DOHH2 (cell line): ENCODE data around the gene TRAPPC2L.

Experiments
- H3F3A ChIP-seq: fragments of 200-600 bp; sonication (generic), shearing (Covaris generic); 2 replicates; pipeline ENCODE4 v1.6.0; 2016; ENCODE audit warnings: antibody characterized with exemption, mild to moderate bottlenecking; ENCODE audit not compliant: control insufficient read depth, insufficient read depth
- H3K27ac ChIP-seq: fragments of 200-600 bp; sonication (generic); 2 replicates; pipeline ENCODE4 v1.5.1; 2014; ENCODE audit warnings: low read depth, mild to moderate bottlenecking, low read length, moderate library complexity
- H3K27me3 ChIP-seq: fragments of 200-600 bp; sonication (generic); 2 replicates; pipeline ENCODE4 v1.6.1; 2014; ENCODE audit warnings: mild to moderate bottlenecking, low read length, mixed read lengths; ENCODE audit not compliant: control insufficient read depth
- H3K36me3 ChIP-seq: fragments of 200-600 bp; sonication (generic); 2 replicates; pipeline ENCODE4 v1.6.1; 2014; ENCODE audit warnings: mild to moderate bottlenecking, low read length, moderate library complexity, mixed read lengths; ENCODE audit not compliant: control insufficient read depth
- H3K4me1 ChIP-seq: fragments of 200-600 bp; sonication (generic); 2 replicates; pipeline ENCODE4 v1.6.1; 2014; ENCODE audit warnings: mild to moderate bottlenecking, low read length, mixed read lengths; ENCODE audit not compliant: control insufficient read depth
- H3K4me2 ChIP-seq: fragments of 200-600 bp; sonication (generic); 2 replicates; pipeline ENCODE4 v1.6.0; 2014; ENCODE audit warnings: mild to moderate bottlenecking, low read length, moderate library complexity
- H3K4me3 ChIP-seq: fragments of 200-600 bp; sonication (generic); 2 replicates; pipeline ENCODE4 v1.5.1; 2014; ENCODE audit warnings: mild to moderate bottlenecking, low read length, mixed read lengths
- H3K79me2 ChIP-seq: fragments of 200-600 bp; sonication (generic); 2 replicates; pipeline ENCODE4 v1.6.1; 2014; ENCODE audit warnings: mild to moderate bottlenecking, low read length, mixed read lengths; ENCODE audit not compliant: control insufficient read depth
- H3K9me2 ChIP-seq: fragments of 200-600 bp; sonication (generic); replicated peaks from 2 replicates; pipeline ENCODE4 v1.6.1; 2014; ENCODE audit warnings: mild to moderate bottlenecking, low read length, mixed read lengths; ENCODE audit not compliant: control insufficient read depth
- H3K9me3 ChIP-seq: fragments of 200-600 bp; sonication (generic); 2 replicates; pipeline ENCODE4 v1.6.1; 2014; ENCODE audit warnings: antibody characterized with exemption, low read length, mixed read lengths; ENCODE audit not compliant: control insufficient read depth, insufficient read depth
- H4K20me1 ChIP-seq: fragments of 200-600 bp; sonication (generic); 2 replicates; pipeline ENCODE4 v1.6.0; 2014; ENCODE audit warnings: low read depth, mild to moderate bottlenecking, antibody characterized with exemption, low read length, moderate library complexity; ENCODE audit not compliant: control insufficient read depth, insufficient read depth
- EZH2phosphoT487 ChIP-seq: fragments of 200-600 bp; sonication (generic); IDR thresholded peaks from 2 replicates; pipeline ENCODE4 v1.6.1; 2017; ENCODE audit warnings: borderline replicate concordance, mild to moderate bottlenecking, antibody characterized with exemption, low read length, moderate library complexity, mixed read lengths
- TF ChIP-seq, protein P1 (sequence below): fragments of 200-600 bp; sonication (generic); IDR thresholded peaks from one replicate; pipeline ENCODE4 v1.5.1; 2014; ENCODE audit warnings: antibody characterized with exemption, mild to moderate bottlenecking, low read depth, low read length; ENCODE audit not compliant: poor library complexity, severe bottlenecking

The TRAPPC2L gene

GRCh38 chr16:88843256-88843655 lies 13.7 kb upstream of the TRAPPC2L start:
- Histone ChIP-seq H3K27me3 (no peaks in the 10 kb centered on the region), H3K9me3 (no peaks in the 10 kb centered on the region), H3K36me3 (no peaks in the 10 kb centered on the region), H3K79me2 (no peaks in the 10 kb centered on the region), H3K4me2 (no peak overlapping the region), H3K4me3 (no peak overlapping the region), H3K4me1 (no peaks in the 10 kb centered on the region), H3F3A (no peaks in the 10 kb centered on the region), H4K20me1 (no peaks in the 10 kb centered on the region), H3K9me2 (no peaks in the 10 kb centered on the region), H3K27ac (no peak overlapping the region)
- TF ChIP-seq EZH2phosphoT487 = no peak
- TF ChIP-seq, protein P1, sequence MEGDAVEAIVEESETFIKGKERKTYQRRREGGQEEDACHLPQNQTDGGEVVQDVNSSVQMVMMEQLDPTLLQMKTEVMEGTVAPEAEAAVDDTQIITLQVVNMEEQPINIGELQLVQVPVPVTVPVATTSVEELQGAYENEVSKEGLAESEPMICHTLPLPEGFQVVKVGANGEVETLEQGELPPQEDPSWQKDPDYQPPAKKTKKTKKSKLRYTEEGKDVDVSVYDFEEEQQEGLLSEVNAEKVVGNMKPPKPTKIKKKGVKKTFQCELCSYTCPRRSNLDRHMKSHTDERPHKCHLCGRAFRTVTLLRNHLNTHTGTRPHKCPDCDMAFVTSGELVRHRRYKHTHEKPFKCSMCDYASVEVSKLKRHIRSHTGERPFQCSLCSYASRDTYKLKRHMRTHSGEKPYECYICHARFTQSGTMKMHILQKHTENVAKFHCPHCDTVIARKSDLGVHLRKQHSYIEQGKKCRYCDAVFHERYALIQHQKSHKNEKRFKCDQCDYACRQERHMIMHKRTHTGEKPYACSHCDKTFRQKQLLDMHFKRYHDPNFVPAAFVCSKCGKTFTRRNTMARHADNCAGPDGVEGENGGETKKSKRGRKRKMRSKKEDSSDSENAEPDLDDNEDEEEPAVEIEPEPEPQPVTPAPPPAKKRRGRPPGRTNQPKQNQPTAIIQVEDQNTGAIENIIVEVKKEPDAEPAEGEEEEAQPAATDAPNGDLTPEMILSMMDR = no peak

- Histone ChIP-seq H3K27me3 (no peaks in the 10 kb centered on the region), H3K27ac (no peak overlapping the region), H3K4me1 (no peaks in the 10 kb centered on the region), H3K36me3 (no peaks in the 10 kb centered on the region), H3K9me3 (no peaks in the 10 kb centered on the region), H3K79me2 (no peaks in the 10 kb centered on the region), H3F3A (no peaks in the 10 kb centered on the region), H4K20me1 (no peaks in the 10 kb centered on the region), H3K9me2 (no peaks in the 10 kb centered on the region), H3K4me2 (no peak overlapping the region), H3K4me3 (no peak overlapping the region)
- TF ChIP-seq EZH2phosphoT487 = no peak
- TF ChIP-seq, protein P1 = no peak
These were observed 12.4 kb upstream of the TRAPPC2L start for GRCh38 chr16:88844419-88845036.

DNA sequence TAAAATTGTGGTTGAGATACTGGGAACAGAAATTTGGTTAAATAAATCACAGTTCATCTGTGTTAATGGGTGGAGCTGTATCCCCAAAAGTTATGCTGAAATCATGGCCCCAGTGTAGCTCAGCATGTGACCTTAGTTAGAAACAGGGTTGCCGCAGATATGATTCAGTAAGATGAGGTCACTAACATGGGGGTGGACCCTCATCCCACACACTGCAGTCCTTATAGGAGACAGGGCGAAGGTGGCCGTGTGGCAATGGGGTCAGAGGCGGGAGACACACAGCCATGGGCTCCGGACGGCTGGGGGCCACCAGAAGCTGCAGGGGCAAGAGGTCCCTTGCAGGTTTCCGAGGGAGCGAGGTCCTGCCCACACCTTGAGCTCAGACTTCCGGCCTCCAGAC lies 10.8 kb upstream of the TRAPPC2L start:
- H3K4me1 ChIP-seq = no peaks in the 10 kb centered on the region
- H3K27me3 ChIP-seq = no peaks in the 10 kb centered on the region
- no peak overlapping the region for H3K4me3 ChIP-seq
- no peaks in the 10 kb centered on the region for H3K36me3 ChIP-seq
- H3K27ac ChIP-seq = no peak overlapping the region
- no peak overlapping the region for H3K4me2 ChIP-seq
- H3K9me2 ChIP-seq = no peaks in the 10 kb centered on the region
- TF ChIP-seq EZH2phosphoT487 = no peak
- TF ChIP-seq, protein P1 = no peak
- no peaks in the 10 kb centered on the region for H3F3A ChIP-seq
- H3K9me3 ChIP-seq = no peaks in the 10 kb centered on the region
- H3K79me2 ChIP-seq = no peaks in the 10 kb centered on the region
- H4K20me1 ChIP-seq = no peaks in the 10 kb centered on the region
